Endodermal cell (in vitro differentiated cells): Measurements from ENCODE around the gene VPS35. TPM values are rescaled to one million over a fixed set of nuclear protein-coding genes. Genes with fewer than 3 reads are reported as not detected.
A peak's percentile ranks its signal among the peaks of the same experiment; 100 is the strongest.

Experiments used
- DNase-seq: peaks from one replicate; pipeline ENCODE4 v3.0.0-alpha.2; 2017
- H3K27ac ChIP-seq: 2 replicates; pipeline ENCODE4 v1.5.1; 2013; ENCODE audit warnings: mild to moderate bottlenecking, low read depth, low read length, moderate library complexity
- H3K27me3 ChIP-seq: 2 replicates; pipeline ENCODE4 v1.6.1; 2013; ENCODE audit warnings: mild to moderate bottlenecking, low read length, moderate library complexity; ENCODE audit not compliant: insufficient read depth, control insufficient read depth, poor library complexity, severe bottlenecking
- H3K36me3 ChIP-seq: 2 replicates; pipeline ENCODE4 v1.7.0; 2013; ENCODE audit warnings: mild to moderate bottlenecking, low read length, moderate library complexity; ENCODE audit not compliant: control insufficient read depth, insufficient read depth
- H3K4me1 ChIP-seq: one replicate; pipeline ENCODE4 v1.7.0; 2013; ENCODE audit warnings: low read length; ENCODE audit not compliant: control insufficient read depth, insufficient read depth
- H3K4me3 ChIP-seq: 2 replicates; pipeline ENCODE4 v1.5.1; 2013; ENCODE audit warnings: mild to moderate bottlenecking, low read length, moderate library complexity
- H3K9ac ChIP-seq: 2 replicates; pipeline ENCODE4 v1.6.1; 2013; ENCODE audit warnings: mild to moderate bottlenecking, low read length, moderate library complexity; ENCODE audit not compliant: poor library complexity, severe bottlenecking; ENCODE audit errors: extremely low read depth
- H3K9me3 ChIP-seq: 2 replicates; pipeline ENCODE4 v1.6.1; 2013; ENCODE audit warnings: mild to moderate bottlenecking, low read length, moderate library complexity; ENCODE audit not compliant: control insufficient read depth
- H3K27ac Mint-ChIP-seq: 2 replicates; pipeline ENCODE4 v1.8.0; 2020; ENCODE audit warnings: mixed read lengths
- H3K27me3 Mint-ChIP-seq: 2 replicates; pipeline ENCODE4 v1.8.0; 2021; ENCODE audit warnings: mild to moderate bottlenecking, mixed read lengths; ENCODE audit not compliant: insufficient read depth
- H3K36me3 Mint-ChIP-seq: 2 replicates; pipeline ENCODE4 v1.8.0; 2020; ENCODE audit warnings: low read depth, mixed read lengths
- H3K4me1 Mint-ChIP-seq: 2 replicates; pipeline ENCODE4 v1.8.0; 2020; ENCODE audit warnings: mixed read lengths
- H3K4me3 Mint-ChIP-seq: 2 replicates; pipeline ENCODE4 v1.8.0; 2020; ENCODE audit warnings: mild to moderate bottlenecking, moderate library complexity, mixed read lengths
- H3K9me3 Mint-ChIP-seq: 2 replicates; pipeline ENCODE4 v1.8.0; 2020; ENCODE audit warnings: mild to moderate bottlenecking, mixed read lengths
- CTCF ChIP-seq: fragments of 200-600 bp; sonication (generic); conservative IDR thresholded peaks from 2 replicates; pipeline ENCODE4 v1.5.0; 2021; ENCODE audit warnings: antibody characterized with exemption, mild to moderate bottlenecking
- WGBS, 2 experiments: methylation state at CpG; one replicate each; pipeline versions ENCODE4 v1.1.5 to v1.1.7; 2013; ENCODE audit warnings: missing lambda C conversion rate in 2 of 2, mixed read lengths in 1 of 2; ENCODE audit not compliant: insufficient coverage in 1 of 2, insufficient read length in 1 of 2; 5-methylcytosine and 5-hydroxymethylcytosine counted together
- total RNA-seq, 2 donors: library from RNA; stranded (reverse); fragmentation: NEBNext Ultra II Directional in 1 of 2; extraction: Animal tissue kit (Norgen Biotek cat#: 25700) in 1 of 2; gene quantifications; 2 replicates in 1 of 2; 3 replicates in 1 of 2; pipeline ENCODE4 v1.2.1, GENCODE V29; 2021

Gene VPS35
- total RNA-seq, 2 donors from 2014 or later, result 95.7 to 119 TPM

GRCh38 chr16:46730801-46731690 lies 42.1 kb upstream of the VPS35 start:
- H3K9me3 Mint-ChIP-seq, result no peaks in the 10 kb centered on the region
- no peaks in the 10 kb centered on the region for H3K4me1 Mint-ChIP-seq
- Histone ChIP-seq H3K27me3 (no peaks in the 10 kb centered on the region), H3K9ac (no peak overlapping the region), H3K36me3 (no peaks in the 10 kb centered on the region), H3K4me1 (no peaks in the 10 kb centered on the region), H3K27ac (no peak overlapping the region), H3K4me3 (no peak overlapping the region), H3K9me3 (no peaks in the 10 kb centered on the region)
- H3K27ac Mint-ChIP-seq, result peak overlapping the region; percentile 35
- no peak for TF ChIP-seq CTCF
- no peak for DNase-seq
- no peaks in the 10 kb centered on the region for H3K27me3 Mint-ChIP-seq
- H3K36me3 Mint-ChIP-seq, result no peaks in the 10 kb centered on the region
- H3K4me3 Mint-ChIP-seq, result no peak overlapping the region
- WGBS, 2 experiments, result 88 to 99% methylated on average over 13 to 17 of the region's 17 CpGs

DNA sequence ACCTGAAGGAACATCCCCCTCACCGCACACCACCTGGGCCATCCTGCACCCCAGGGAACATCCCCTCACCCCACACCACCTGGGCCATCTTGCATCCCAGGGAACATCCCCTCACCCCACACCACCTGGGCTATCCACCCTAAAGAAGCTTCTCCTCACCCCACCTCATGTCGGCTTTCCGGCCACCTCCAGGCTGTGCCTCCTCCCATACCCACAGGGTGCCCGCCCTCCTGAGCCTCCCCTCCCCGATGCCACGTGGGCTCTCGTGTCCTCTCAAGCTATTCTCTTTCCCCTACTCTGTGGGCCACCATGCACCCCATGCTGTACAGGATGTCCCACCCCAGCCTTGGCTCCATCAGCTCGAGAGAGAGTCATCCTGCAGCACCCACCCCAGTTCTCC lies 41.1 kb upstream of the VPS35 start:
- DNase-seq, result no peak
- Histone ChIP-seq H3K36me3 (no peaks in the 10 kb centered on the region), H3K9ac (no peak overlapping the region), H3K27ac (no peak overlapping the region), H3K4me3 (no peak overlapping the region), H3K4me1 (no peaks in the 10 kb centered on the region), H3K27me3 (no peaks in the 10 kb centered on the region), H3K9me3 (peaks cover 8% of the 10 kb centered on the region)
- Mint-ChIP-seq H3K4me1 (no peaks in the 10 kb centered on the region), H3K27me3 (no peaks in the 10 kb centered on the region), H3K36me3 (peaks cover 6% of the 10 kb centered on the region), H3K4me3 (no peak overlapping the region), H3K27ac (no peak overlapping the region), H3K9me3 (peaks cover 9% of the 10 kb centered on the region)
- WGBS, 2 experiments, result 86 to 92% methylated on average over 5 to 8 of the region's 8 CpGs
- no peak for TF ChIP-seq CTCF

DNA sequence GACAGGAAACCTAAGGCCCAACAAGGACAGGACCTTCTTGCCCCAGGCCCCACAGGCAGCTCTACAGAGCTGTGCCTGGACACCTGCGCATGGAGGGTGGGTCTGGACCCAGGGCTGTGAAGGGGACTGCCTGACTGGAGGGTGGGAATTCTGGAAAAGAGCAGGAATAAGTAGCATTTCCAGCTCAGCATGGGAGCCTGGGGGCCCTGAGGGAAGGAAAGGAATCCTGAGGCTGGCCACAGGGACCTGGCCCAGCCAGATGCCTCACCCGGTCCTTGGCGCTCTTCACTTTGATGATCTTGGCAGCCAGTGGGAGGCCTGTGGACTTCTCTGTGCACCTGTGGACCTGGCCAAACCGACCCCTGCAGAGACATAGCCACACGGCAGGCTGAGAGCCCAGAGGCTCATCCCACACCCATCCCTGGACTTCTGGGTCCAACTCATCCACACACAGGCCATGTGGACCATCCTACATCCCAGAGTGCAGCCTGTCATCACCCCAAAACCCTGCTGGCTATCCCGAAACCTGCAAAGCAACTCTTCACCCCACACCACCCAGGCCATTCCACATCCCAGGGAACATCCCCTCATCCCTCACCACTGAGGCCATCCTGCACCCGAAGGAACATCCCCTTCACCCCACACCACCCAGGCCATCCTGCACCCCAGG lies 40.5 kb upstream of the VPS35 start:
- H3K27me3 Mint-ChIP-seq, result no peaks in the 10 kb centered on the region
- H3K27ac ChIP-seq, result no peak overlapping the region

More for the DNA sequence above, 40.5 kb upstream of the VPS35 start:
- Mint-ChIP-seq H3K36me3 (peaks cover 8% of the 10 kb centered on the region), H3K4me3 (no peak overlapping the region), H3K4me1 (no peaks in the 10 kb centered on the region), H3K27ac (no peak overlapping the region), H3K9me3 (peaks cover 13% of the 10 kb centered on the region)
- peaks cover 14% of the 10 kb centered on the region for H3K9me3 ChIP-seq
- no peaks in the 10 kb centered on the region for H3K4me1 ChIP-seq
- no peaks in the 10 kb centered on the region for H3K27me3 ChIP-seq
- 88 to 95% methylated on average over 4 to 7 of the region's 7 CpGs for WGBS, 2 experiments
- no peak for DNase-seq
- no peaks in the 10 kb centered on the region for H3K36me3 ChIP-seq
- H3K9ac ChIP-seq, result no peak overlapping the region
- no peak overlapping the region for H3K4me3 ChIP-seq
- no peak for TF ChIP-seq CTCF
